Mucosa of descending colon (tissue), 3 donors: ENCODE measurements around the gene INO80. TPM values are rescaled to one million over a fixed set of nuclear protein-coding genes. Genes with fewer than 3 reads are reported as not detected.

Source experiments
- ATAC-seq: fragments of 200-7000 bp; cut with Tn5 transposase; one replicate; pipeline ENCODE4 v1.9.1; 2020; ENCODE audit warnings: mild to moderate bottlenecking, moderate library complexity
- DNase-seq, 3 donors: peaks; one replicate each; pipeline ENCODE4 v3.0.0-alpha.2; 2020
- H3K36me3 ChIP-seq: fragments of 200-600 bp; one replicate; pipeline ENCODE4 v1.8.0; 2021; ENCODE audit warnings: low read depth, mild to moderate bottlenecking
- H3K4me1 ChIP-seq: fragments of 200-600 bp; one replicate; pipeline ENCODE4 v1.8.0; 2021; ENCODE audit warnings: low read depth, mild to moderate bottlenecking
- H3K4me3 ChIP-seq: fragments of 200-600 bp; one replicate; pipeline ENCODE4 v1.8.0; 2021; ENCODE audit warnings: mild to moderate bottlenecking
- H3K9me3 ChIP-seq: fragments of 200-600 bp; one replicate; pipeline ENCODE4 v1.8.0; 2021; ENCODE audit warnings: mild to moderate bottlenecking
- CTCF ChIP-seq: fragments of 200-600 bp; IDR thresholded peaks from one replicate; pipeline ENCODE4 v1.8.0; 2022; ENCODE audit warnings: antibody characterized with exemption, mild to moderate bottlenecking
- intact Hi-C, 2 donors: fragments of 100-400 bp; cut with DNase I in 1 of 2; cut with micrococcal nuclease in 1 of 2; formaldehyde crosslinking; loops; one replicate each; pipeline versions ENCODE4 v1.11.0 to v1.11.1; 2022; cut with DNase I, micrococcal nuclease
- total RNA-seq, 3 donors: library from RNA; stranded (reverse); fragmentation: NEBNext Ultra II Directional in 2 of 3; extraction: Animal tissue kit (Norgen Biotek cat#: 25700) in 2 of 3; gene quantifications; one replicate each; pipeline versions ENCODE4 v1.2.1 to v1.2.4, GENCODE V29; 2021 to 2023
- donor health status: DM: no; HTN: no; CAD: no; lungs with moderate emphysema.
- donor health status: DM: no; HTN: no; CAD: no.
- donor health status: DM: no; HTN: yes; CAD: no.

The INO80 gene
- total RNA-seq, 3 donors from 2014 or later, result 22.7 to 28.0 (median 26.3) TPM

DNA sequence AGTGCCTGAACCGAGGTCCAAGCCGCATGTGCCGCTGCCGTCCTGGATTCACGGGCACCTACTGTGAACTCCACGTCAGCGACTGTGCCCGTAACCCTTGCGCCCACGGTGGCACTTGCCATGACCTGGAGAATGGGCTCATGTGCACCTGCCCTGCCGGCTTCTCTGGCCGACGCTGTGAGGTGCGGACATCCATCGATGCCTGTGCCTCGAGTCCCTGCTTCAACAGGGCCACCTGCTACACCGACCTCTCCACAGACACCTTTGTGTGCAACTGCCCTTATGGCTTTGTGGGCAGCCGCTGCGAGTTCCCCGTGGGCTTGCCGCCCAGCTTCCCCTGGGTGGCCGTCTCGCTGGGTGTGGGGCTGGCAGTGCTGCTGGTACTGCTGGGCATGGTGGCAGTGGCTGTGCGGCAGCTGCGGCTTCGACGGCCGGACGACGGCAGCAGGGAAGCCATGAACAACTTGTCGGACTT is 179.8 kb downstream of the INO80 start:
- TF ChIP-seq CTCF, result no peak
- Histone ChIP-seq H3K4me3 (no peak overlapping the region), H3K9me3 (no peaks in the 10 kb centered on the region), H3K4me1 (peaks cover 4% of the 10 kb centered on the region), H3K36me3 (no peaks in the 10 kb centered on the region)
- DNase-seq (no peak), ATAC-seq (no peak)
- intact Hi-C loops, result no loop called here

GRCh38 chr15:40934457-40934856 is 181.6 kb downstream of the INO80 start:
- intact Hi-C loops, result no loop called here
- Histone ChIP-seq H3K9me3 (no peaks in the 10 kb centered on the region), H3K36me3 (no peaks in the 10 kb centered on the region), H3K4me1 (peaks cover 22% of the 10 kb centered on the region), H3K4me3 (no peak overlapping the region)
- ATAC-seq (no peak), DNase-seq (no peak)
- TF ChIP-seq CTCF, result no peak

- Histone ChIP-seq H3K9me3 (no peaks in the 10 kb centered on the region), H3K4me3 (no peak overlapping the region), H3K36me3 (no peaks in the 10 kb centered on the region), H3K4me1 (peaks cover 32% of the 10 kb centered on the region)
- intact Hi-C loops, result no loop called here
- ATAC-seq, result peak; percentile 25
- DNase-seq, result peak in 1 of 3 donors; percentile 69
- no peak for TF ChIP-seq CTCF
Measured at GRCh38 chr15:40933517-40933902, 182.6 kb downstream of the INO80 start.

DNA sequence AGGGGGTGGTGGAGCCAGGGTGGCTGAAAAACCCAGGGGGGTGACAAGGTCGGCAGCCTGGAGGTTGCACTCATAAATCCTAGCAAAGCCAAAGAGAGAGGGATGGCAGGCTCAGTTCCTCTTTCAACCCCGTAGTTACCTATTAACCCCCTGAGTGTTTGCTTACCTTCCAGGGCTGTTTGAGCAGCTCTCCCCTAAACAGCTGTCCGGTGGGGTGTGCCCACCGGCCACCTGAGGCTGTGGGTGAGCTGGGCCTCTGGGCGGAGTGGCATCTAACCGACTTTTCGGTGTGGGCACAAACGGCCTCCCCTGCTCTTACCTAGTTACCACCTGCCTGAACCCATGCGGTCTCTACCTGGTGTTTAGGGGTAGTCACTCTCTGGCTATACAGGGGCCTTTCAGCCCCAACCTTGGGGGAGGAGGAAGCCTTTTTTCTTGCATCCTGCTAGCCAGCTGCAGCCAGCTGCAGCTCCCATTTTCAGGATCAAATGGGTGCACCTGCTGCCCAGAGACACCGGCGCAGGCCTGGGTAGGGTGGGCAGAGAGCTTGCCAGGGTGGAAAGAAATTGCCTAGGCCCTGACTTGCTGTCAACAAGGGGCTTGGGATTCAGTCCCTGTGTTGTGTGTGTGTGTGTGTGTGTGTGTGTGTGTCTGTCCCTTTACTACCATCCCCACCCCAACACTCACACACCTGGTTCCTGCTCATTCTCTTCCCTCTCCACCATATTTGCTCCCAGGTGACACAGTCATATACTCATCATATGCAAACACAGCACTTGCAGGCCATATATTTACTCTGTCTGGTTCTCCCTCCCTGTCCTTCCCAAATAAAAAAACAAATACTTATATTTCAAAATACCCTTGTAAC is 183.2 kb downstream of the INO80 start:
- intact Hi-C loops, result no loop called here
- Histone ChIP-seq H3K9me3 (no peaks in the 10 kb centered on the region), H3K4me3 (no peak overlapping the region), H3K4me1 (peaks cover 38% of the 10 kb centered on the region), H3K36me3 (no peaks in the 10 kb centered on the region)
- ATAC-seq (peak; percentile 68), DNase-seq (peak; percentile 77 to 84 (median 78))
- TF ChIP-seq CTCF, result no peak

- Histone ChIP-seq H3K4me1 (peaks cover 45% of the 10 kb centered on the region), H3K9me3 (no peaks in the 10 kb centered on the region), H3K36me3 (no peaks in the 10 kb centered on the region), H3K4me3 (no peak overlapping the region)
- DNase-seq, result peak in 2 of 3 donors; percentile 65 to 68
- intact Hi-C loops, result no loop called here
- no peak for TF ChIP-seq CTCF
- ATAC-seq, result peak; percentile 9
Measured at GRCh38 chr15:40932156-40932555, 183.9 kb downstream of the INO80 start.
